T follicular helper cell (primary cell): ENCODE results near the gene PEAK1.

Experiments used
- DNase-seq: peaks from one replicate; pipeline ENCODE4 v3.0.0-alpha.2; 2020; ENCODE audit warnings: low read depth

The PEAK1 gene

DNA sequence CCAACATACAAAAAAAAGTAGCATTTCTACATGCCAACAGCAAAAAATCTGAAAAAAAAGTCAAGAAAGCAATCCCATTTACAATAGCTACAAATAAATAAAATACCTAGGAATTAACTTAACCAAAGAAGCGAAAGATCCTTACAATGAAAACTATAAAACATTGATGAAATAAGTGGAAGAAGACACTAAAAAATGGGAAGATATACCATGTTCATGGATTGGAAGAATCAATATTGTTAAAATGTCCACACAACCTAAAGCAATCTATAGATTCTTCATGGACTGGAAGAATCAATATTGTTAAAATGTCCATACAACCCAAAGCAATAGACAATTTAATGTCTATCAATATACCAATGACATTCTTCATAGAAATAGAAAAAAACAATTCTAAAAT is 21.0 kb downstream of the PEAK1 start:
- no peak for DNase-seq

DNA sequence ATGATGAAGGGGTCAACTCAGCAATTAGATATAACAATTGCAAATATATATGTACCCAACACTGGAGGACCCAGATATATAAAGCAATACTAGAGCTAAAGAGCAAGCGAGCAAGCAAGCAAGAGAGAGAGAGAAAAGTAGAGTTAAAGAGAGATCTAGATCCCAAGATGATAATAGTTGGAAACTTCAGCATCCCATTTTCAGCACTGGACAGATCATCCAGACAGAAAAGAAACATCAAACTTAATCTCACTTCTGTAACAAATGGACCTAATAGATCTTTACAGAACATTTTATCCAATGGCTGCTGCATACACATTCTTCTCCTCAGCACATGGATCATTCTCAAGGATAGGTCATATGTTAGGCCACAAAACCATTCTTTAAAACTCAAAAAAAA is 23.2 kb downstream of the PEAK1 start:
- no peak for DNase-seq

GRCh38 chr15:77395013-77395774 is 24.7 kb downstream of the PEAK1 start:
- no peak for DNase-seq

DNA sequence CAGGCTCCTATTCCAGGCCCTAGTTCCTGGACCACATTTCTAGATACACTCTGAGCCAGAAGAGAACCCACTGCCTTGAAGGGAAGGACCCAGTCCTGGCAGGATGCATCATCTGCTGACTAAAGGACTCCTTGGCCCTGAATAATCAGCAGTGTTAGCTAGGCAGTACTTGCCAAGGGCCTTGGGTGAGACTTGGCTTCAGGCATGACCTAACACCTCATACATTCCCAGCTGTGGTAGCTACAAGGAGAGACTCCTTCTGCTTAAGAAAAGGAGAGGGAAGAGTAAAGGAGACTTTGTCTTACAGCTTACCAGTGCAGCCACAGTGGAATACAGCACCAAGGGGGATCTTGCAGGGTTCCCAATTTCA is 26.4 kb downstream of the PEAK1 start:
- no peak for DNase-seq

DNA sequence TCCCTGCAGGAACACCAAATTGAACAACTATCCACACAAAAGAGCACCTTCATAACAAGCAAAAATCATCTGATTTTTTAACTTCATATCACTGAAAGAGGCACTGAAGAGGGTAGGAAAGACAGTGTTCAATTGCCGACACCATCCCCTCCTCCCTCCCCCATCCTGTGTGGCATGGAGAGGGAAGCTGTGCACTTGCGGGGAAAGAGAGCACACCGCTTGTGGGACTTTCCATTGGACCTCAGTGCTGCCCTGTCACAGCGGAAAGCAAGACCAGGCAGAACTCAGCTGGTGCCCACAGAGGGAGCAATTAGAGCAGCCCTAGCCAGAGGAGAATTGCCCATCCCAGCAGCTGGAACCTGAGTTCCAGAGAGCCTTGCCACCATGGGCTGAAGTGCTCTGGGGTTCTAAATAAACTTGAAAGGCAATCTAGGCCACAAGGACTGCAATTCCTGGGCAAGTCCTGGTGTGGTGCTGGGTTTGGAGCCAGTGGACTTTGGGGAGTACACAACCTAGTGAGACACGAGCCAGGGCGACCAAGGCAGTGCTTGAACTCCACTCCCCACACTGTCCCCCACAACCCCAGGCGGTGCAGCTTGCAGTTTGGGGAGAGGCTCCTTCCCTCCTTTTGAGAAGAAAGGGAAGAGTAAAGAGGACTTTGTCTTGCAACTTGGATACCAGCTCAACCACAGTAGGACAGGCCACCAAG is 27.0 kb downstream of the PEAK1 start:
- no peak for DNase-seq

DNA sequence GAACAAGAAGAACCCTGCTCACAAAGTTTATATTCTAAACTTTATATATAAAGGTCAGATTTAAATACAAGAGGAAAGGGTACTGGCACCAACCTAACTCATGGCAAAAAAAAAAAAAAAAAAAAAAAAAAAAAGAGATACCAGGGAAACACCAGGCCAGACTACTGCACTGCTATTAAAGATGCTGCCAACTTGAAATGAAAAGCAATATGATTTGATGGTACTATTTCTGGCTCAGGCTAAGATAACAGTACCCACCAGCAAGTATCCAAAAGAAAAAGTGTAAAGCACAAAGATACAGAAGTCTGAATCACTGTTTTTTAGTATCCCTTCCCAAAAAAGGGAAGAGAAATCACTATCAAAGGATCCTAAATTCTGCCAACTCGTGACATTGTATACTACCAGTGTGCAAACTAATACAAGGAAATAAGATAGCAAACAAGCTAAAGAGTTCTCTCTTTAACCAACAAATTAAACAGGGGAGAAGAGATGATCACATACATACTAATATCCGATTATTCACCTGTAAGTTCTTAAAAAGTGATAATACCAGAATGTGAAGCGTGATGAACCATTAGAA is 28.4 kb downstream of the PEAK1 start:
- no peak for DNase-seq

GRCh38 chr15:77387365-77388105 is 32.4 kb downstream of the PEAK1 start:
- no peak for DNase-seq

DNA sequence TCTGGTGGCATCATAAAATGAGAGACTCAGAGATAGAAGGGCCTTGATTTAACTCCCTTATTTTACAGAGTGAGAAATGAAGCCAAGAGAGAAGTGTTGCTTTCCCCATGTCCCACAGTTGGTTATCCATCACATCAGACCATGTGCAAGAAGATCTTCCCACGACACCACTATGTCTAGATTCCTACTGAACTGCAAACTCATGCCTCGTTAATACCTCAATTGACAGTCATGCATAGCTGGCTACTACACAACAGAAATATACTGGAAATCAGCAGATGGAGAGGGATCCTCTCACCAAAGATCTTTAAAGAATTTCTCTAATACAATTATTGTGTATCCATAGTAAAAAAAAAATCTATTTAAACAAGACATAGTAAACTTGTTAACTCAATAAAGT is 33.3 kb downstream of the PEAK1 start:
- no peak for DNase-seq

DNA sequence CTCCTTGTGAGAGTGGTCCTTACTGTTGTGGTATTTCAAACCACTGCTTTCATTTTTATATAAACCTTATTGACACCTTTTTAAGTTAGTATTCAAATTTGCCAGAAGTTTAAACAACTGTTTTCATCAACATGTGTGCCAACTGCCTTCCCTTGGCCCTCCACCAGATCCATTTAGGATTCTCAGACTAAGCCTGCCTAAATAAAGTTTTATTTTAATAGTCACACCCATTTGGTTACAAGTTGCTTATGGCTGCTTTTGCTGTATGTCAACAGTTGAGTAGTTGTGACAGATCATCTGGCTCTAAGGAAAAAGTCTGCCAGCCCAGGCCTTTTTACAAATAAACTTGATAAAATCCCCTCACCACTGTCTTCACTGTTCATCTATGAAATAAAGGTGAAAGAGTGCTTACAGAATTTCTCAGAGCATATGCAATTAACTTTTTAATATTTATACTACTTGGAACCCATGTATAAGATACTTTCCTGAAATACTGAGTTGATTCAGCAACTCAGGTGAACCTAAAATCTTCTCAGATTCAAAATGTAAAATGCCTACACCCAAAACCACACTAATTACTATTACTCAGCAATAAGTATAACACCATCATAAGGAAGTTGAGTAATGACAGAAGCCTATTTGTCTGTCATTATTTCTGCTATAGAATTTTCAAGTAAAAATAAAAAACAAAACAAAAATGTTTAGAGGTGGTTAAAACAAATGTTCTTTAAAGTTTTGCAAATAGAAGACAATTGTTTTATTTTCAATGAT is 35.1 kb downstream of the PEAK1 start:
- no peak for DNase-seq

- DNase-seq, result no peak
Measured at GRCh38 chr15:77384086-77384485, 35.8 kb downstream of the PEAK1 start.

DNA sequence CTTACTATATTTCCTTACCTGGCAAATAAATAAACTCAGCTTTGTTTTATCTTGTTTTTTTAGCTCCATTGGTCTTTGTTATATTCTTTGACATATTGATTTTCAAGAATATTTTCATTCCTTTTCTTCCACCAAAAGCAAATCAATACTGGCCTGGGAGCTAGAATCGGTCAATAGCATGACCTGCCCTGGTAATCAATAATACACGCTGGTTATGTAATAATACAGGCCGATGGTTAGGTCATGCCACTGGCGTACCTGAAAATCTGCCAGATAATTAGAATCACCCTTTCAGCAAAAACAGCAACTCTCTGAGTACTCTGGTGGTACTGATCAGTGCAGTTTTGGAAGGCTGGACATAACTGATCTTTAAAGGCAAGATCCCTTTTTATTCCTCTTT is 39.9 kb downstream of the PEAK1 start:
- no peak for DNase-seq

GRCh38 chr15:77376770-77377169 is 43.1 kb downstream of the PEAK1 start:
- no peak for DNase-seq

DNA sequence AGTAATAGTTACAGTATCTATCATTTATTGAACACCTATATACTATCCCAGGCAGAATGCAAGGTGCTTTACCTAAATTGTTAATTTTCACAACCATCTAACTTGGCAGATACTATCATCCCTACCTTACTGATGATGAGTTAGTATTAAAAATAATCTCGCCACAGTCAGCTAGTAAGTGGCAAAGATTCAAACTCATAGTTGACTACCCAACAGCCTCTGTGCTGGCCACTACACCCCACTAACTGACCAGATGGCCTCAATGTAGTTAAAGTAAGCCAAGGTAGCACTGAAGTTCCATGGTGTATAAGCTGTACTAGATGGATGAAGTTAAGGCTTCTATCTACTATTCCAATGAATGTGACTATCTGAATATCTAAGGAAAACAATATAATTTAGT is 44.8 kb downstream of the PEAK1 start:
- no peak for DNase-seq

GRCh38 chr15:77373441-77373840 is 46.5 kb downstream of the PEAK1 start:
- no peak for DNase-seq

GRCh38 chr15:77371850-77372563 is 47.9 kb downstream of the PEAK1 start:
- DNase-seq, result no peak

- no peak for DNase-seq
Measured at GRCh38 chr15:77370580-77370979, 49.3 kb downstream of the PEAK1 start.

- no peak for DNase-seq
Measured at GRCh38 chr15:77369168-77369567, 50.7 kb downstream of the PEAK1 start.

DNA sequence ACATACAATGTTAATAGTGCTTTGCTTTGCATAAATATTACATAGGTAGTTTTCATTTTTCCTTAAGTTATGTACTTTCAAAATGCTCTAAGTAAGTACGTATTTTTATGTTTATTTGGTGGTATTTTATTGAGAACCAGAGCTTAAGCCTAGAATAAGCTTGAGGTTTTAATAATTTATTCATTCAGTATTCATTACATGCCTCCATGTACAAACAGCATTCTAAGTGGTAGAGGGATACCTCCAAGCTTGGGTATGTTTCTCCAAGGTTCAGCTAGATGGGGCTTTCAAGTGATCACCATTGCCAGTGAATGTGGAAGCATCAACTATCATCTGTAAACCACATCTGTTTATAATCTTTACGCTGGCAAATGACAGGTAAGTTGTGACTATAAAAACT is 52.3 kb downstream of the PEAK1 start:
- DNase-seq, result no peak

GRCh38 chr15:77361456-77361855 is 58.4 kb downstream of the PEAK1 start:
- DNase-seq, result no peak

DNA sequence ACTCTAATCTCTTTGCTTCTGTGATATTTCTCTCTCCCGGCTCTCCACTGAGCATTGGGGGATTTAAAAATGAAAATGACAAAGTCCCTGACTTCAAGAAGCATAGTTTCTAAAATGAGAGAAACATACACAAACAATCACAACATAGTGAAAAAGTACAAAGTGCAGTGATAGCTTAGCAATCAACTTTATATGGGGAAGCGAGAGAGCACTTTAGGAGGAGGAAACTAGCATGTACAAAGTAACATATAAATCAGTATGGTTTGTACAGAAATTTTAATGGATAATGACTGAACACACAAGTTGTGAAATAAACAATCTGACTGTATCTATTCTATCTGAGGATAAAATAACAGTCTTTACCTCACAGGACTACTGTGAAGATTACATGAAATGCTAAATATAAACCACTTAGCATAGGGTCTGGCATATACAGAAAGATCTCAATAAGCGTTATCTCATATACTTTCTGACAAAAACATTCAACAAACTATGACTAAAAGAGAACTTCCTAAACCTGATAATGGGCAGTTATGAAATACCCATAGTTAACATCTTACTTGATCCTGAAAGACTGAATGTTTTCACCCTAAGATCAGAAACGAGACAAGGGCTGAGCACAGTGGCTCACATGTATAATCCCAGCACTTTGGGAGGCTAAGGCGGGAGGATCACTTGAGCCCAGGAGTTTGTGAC is 61.2 kb downstream of the PEAK1 start:
- no peak for DNase-seq

- no peak for DNase-seq
Measured at GRCh38 chr15:77356305-77356704, 63.6 kb downstream of the PEAK1 start.
